ENCODE measurements around the gene CADPS2.

Gene CADPS2

DNA sequence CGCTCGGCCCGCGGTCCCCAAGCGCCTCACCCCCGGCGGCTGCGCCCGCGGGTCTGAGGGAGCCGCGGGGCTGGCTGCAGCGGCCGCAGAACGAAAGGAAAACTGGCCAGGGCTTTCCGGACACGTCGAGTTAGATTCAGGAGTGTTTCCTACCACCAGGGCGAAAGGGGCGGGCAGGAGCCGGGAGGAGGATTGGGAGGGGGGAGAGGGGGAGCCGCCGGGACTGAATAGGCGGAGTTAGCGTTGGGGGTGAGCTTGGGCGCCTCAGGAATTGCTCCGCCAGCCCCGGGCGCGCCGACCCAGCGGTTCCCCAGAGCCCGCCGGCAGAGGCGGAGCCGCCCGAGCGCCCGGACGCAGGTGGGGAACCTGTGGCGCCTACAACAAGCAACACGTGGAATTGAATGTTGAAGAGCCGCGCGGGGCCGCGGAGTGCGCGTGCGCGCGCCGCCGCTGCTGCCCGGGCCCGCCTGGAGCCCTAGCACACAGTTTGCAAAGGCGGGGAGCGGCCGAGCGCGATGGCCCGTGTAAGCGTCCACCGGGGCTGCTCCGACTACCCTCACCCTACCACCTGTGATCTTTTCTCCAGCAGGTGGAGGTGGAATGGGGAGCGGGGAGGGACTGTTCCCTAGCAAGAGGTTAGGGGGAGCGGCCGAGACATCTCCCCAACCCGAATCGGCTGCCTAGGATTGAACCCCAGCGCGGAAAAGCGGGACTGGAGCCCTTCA is at the start of gene CADPS2:
Gene CADPS2, minus strand, starts transcription at position 104 of the 725 bp plus-strand sequence. CDS start 123 bp downstream, outside the sequence.
- TF ChIP-seq CTCF (IDR thresholded peaks at IDR 0.05; ENCODE audit: low read depth, low read length) = peak; percentile 17
- peak; percentile 62 for DNase-seq (ENCODE audit: extremely low read depth, low read depth)

DNA sequence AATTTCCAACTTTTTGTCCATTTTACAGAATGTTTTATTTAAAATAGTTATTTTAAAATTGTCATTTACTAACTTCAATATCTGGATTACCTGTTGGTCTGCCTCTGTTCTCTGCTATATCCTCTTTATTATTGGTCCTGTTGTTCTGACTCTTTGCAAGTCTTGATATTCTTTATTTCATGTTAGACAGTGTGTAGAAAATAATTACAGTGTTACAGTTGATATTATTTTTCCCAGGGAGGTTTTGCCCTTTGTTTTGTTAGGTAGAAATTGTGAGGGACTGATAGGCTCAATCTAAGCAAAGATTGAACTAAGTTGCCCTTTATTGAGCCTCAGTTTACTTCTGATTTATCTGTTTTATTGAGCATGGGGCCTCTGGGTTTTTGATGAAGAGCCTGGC is 49.4 kb upstream of the CADPS2 start:
- no peak for TF ChIP-seq CTCF (IDR thresholded peaks at IDR 0.05; ENCODE audit: low read depth, low read length)

GRCh38 chr7:122919643-122920181 is 33.5 kb upstream of the CADPS2 start:
- TF ChIP-seq CTCF (IDR thresholded peaks at IDR 0.05; ENCODE audit: low read depth, low read length) = no peak
- no peak for DNase-seq (ENCODE audit: extremely low read depth, low read depth)

More for the DNA sequence above, 49.4 kb upstream of the CADPS2 start:
- DNase-seq (ENCODE audit: extremely low read depth, low read depth) = no peak

DNA sequence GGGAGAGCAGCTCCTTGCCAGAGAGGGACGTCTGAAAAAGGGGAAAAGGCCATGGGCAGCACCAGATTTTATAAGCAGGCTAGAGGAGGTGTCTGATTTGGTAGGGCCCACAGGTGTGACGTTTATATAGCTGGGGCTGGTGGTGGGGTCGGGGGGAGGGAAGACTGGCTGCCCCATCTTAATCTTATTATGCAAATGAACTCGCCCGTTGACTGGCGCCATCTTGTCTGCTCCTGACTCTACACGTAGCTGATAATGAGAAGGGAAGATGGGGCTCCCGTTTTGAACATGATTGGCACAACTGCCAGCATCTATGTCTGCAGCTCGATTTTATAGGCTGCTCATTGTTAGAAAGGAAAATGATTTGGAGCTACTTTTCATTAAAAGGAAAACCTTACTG is 28.6 kb upstream of the CADPS2 start:
- TF ChIP-seq CTCF (IDR thresholded peaks at IDR 0.05; ENCODE audit: low read depth, low read length) = no peak
- DNase-seq (ENCODE audit: extremely low read depth, low read depth) = no peak

DNA sequence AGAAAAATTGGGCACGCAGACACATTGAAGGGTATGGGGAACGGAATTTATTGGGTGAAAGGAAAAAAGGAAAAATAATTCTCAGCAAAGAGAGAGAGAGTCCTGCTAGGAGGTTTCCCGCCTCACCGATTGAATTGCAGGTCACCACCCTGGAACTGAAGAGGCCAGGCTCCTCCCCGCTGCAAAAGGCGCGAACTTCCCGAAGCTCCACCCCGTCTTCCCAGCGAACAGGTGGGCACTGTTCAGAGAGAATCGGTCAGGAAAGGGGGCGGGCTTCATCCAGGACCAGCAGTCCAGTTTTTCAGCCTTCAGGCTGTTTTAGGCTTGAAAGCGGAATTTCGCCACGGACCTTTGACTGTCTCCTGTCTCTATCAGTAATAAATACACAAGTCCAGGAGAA is 27.3 kb upstream of the CADPS2 start:
- no peak for DNase-seq (ENCODE audit: extremely low read depth, low read depth)
- TF ChIP-seq CTCF (IDR thresholded peaks at IDR 0.05; ENCODE audit: low read depth, low read length) = no peak

DNA sequence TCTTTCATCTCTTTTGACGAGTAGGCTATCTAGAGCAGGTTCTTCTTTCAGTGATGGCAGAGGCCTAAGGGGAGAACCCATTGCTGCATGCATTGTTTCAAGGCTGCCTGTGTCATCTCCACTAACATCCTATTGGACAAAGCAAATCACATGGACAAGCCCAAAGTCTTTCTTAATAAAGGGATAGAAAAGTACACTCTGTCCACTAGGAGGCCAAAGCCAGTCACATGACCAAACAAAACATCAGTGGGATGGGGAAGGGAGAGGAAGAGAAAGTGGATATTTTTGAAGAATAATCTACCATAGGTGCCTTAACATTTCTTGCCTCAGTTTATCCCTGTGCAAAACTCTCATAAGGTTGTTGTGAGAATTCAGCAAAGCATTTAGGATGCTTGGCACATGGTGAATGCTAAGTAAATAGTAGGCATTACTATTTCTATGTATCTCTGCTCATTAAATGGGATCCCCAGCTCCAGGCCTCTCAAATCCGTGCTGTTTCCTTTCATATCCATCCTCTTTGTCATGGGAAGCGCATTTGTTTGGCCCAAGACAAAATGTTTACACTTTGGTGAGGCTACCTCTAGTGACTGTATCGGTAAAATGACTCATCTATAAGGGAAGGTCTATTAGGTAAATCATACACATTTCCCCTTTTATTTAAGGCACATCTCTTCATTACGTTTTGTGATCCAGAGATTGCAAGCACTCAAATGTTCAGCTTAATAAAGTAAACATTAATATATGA is 16.7 kb upstream of the CADPS2 start:
- no peak for DNase-seq (ENCODE audit: extremely low read depth, low read depth)
- no peak; the same call in 1 of the 2 replicates for TF ChIP-seq CTCF (IDR thresholded peaks at IDR 0.05; ENCODE audit: low read depth, low read length)

GRCh38 chr7:122901250-122901649 is 15.0 kb upstream of the CADPS2 start:
- TF ChIP-seq CTCF (IDR thresholded peaks at IDR 0.05; ENCODE audit: low read depth, low read length) = no peak
- DNase-seq (ENCODE audit: extremely low read depth, low read depth) = no peak

Measured in AG09319 (cell line).